Activated CD4-positive, alpha-beta T cell treated with anti-CD3 and anti-CD28 coated beads, Interleukin-2, Interleukin-4, amounts not matched to agents 100 ng/mL and 50 ng/mL, durations not matched to agents 16 hours and 8 hours (primary cell): ENCODE data around the gene MSANTD1.

Experiments
- DNase-seq: peaks from one replicate; pipeline ENCODE4 v3.0.0-alpha.2; 2020; ENCODE audit warnings: low spot score

MSANTD1 gene

GRCh38 chr4:3263876-3264193 is 14.9 kb downstream of the MSANTD1 start:
- no peak for DNase-seq

DNA sequence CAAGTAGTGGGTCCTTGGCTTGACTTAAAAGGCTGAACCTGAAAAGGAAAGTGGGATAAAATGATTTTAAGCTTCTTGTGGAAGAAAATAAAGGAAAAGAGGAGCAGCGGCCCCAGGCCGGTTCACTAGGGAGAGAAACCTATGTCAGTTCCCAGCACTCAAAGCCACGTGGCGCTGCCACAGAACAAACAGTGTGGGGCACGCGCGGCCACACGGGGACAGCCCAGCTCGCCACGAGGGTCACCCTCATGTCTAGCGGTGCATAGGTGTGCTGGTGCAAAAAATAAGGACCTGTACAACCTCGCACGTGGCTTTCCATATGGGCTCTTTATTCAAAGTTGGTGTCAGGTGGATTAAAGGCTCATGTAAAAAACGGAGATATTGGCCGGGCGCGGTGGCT is 17.1 kb downstream of the MSANTD1 start:
- DNase-seq: no peak

DNA sequence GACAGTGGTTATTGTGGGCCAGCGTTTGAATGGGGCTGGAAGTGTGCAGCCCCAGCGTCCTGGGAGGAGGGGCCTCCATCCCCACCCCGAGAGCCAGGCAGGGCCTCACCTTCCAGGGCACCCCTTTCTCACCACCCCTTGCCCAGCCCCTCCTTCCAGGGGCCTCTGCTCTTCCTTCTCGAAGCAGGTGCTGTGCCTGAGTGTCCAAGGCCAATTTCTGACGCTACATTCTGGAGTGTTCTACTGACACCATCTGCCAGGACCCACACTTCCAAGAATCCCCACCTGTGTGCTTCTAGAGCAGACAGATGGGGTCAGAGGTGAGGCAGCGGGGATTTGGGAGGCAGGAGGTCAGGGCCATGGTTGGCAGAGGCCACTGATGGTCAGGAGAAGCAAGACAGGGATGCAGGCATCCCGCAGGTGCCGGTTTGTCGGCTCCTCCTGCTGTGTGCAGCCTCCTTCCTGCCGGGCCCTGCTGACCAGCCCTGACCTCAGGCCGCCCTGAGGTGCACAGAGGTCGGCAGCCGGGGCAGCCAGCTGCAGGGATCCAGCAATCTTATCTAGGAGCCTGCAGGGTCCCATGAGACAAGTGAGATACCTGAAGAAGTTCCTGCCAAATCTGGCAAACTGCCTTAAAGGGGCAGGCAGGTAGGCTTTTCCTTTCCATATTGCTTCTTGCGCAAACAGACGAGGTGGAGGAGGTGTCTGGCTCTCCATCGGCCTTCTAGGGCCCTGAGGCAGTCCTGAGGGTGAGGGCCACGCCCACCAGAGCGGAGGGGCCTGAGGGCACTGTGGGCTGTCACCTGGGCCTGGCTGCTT is 18.8 kb downstream of the MSANTD1 start:
- DNase-seq: no peak

GRCh38 chr4:3268395-3269104 is 19.6 kb downstream of the MSANTD1 start:
- no peak for DNase-seq

DNA sequence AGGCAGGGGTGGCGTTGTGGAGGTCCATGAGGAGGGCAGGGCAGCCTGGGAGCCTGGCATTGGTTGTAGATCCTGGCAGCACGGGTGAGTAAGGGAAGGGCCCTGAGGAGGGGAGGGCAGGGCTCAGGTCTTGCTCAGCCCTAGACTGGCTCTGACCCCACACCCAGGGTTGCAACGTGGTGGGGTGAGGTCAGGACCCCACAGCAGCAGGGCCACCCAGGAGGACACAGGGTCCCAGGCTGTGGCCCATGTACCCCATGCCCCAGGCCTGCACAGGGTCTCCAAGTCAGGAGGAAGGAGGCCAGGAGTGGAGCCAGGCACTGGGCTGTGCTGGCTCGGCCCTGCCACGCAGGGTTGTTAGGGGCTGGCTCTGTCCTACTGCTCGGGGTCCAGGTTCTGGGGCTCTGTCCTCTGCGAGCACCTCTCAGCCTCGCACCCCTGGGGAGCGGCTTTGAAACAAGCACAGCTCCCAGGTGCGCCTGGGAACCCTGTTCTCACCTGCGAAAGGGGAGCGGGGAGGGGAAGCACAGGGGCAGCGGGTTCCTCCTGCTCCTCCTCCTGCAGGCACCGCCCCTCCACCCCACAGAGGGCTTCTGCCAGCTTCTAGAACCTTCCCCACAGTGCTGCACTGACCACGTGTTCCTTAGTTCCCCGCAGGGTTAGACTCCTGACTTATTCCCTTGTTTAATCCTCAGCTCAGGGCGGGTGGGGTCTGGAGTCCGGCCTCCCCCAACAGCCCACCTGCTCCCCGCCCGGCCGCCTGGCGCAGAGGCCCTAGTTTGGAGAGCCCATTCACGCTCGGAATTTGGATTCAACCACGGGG is 20.4 kb downstream of the MSANTD1 start:
- DNase-seq: no peak

GRCh38 chr4:3269991-3270611 is 21.1 kb downstream of the MSANTD1 start:
- no peak for DNase-seq

DNA sequence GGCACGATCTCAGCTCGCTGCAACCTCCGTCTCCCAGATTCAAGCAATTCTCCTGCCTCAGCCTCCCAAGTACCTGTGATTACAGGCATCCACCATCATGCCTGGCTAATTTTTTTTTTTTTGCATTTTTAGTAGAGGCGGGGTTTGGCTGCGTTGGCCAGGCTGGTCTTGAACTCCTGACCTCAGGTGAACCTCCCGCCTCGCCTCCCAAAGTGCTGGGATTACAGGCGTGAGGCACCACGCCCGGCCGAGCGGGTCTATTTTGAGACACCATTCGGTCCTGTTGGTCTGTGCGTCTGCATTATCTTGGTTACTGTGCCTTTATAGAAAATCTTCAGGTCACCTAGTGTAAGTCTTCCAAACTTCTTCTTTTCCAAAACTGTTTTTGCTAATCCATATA is 22.2 kb downstream of the MSANTD1 start:
- DNase-seq: no peak

- no peak for DNase-seq
These were observed 28.0 kb downstream of the MSANTD1 start for GRCh38 chr4:3276986-3277385.

- no peak for DNase-seq
These were observed 31.5 kb downstream of the MSANTD1 start for GRCh38 chr4:3280466-3280865.

DNA sequence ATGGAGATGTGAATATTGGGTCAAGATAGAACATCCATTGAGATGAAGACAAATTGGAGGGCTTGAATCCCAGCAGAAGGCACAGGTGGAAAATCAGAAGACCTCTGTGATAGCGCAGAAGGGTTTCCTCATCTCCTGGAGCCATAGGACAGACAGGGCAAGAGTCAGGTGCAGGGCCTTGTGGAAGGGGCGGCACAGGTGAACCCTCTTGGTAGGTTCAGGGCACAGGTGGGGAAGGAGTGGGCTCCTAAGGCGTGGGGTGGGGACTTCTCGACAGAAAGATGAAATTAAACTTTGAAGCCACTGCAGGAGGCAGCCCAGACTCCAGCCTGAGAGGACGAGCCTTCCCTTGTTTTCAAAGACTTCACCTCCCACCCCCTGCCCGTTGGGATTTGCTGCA is 34.5 kb downstream of the MSANTD1 start:
- no peak for DNase-seq

GRCh38 chr4:3283916-3284315 is 35.0 kb downstream of the MSANTD1 start:
- DNase-seq: no peak

- DNase-seq: no peak
These were observed 36.0 kb downstream of the MSANTD1 start for GRCh38 chr4:3284734-3285557.

- DNase-seq: no peak
These were observed 36.8 kb downstream of the MSANTD1 start for GRCh38 chr4:3285558-3286334.

GRCh38 chr4:3286335-3287175 is 37.6 kb downstream of the MSANTD1 start:
- DNase-seq: no peak

DNA sequence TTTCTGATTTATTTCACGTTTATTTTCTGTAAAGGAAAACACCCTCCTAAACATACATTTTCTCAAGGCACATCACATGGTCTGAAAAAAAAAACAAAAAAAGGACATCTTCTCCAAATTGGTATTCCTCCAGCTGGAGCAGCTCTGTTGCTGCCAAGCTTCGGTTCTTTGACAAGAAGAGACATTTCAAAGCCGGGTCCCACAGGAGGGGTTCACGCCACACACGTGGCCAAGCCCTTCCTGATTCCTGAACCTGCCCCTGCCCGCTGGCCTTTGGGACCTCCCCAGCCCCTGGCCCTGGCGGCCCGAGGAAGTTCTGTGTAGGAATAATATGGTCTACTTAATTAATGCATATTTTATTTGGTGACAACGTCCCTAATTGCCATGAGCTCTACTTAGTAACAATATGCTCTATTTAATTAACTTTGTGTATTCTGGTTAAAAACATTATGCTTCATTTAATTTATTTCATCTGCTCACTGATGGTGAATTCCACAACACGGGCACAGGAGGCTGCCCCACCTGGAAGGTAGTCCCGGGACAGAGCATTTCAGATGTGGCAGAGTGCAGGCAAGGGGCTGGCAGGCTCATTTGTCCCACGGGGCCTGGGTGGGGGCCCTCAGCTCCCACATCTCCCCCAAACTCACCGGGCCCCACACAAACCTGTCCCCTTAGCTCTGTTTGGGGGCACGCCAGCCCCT is 38.5 kb downstream of the MSANTD1 start:
- no peak for DNase-seq

GRCh38 chr4:3287972-3288570 is 39.1 kb downstream of the MSANTD1 start:
- no peak for DNase-seq

- no peak for DNase-seq
These were observed 39.7 kb downstream of the MSANTD1 start for GRCh38 chr4:3288571-3289094.

GRCh38 chr4:3290476-3290875 is 41.5 kb downstream of the MSANTD1 start:
- DNase-seq: no peak
